ENCODE data around the gene MGAT4A.

GRCh38 chr2:98712145-98712544 is 18.8 kb downstream of the MGAT4A start:
- TF ChIP-seq POLR2A (IDR thresholded peaks at IDR 0.05; ENCODE audit: low read length) (no peak), ELK1 (IDR thresholded peaks at IDR 0.05; ENCODE audit: low read depth, low read length) (no peak)

Measured in A549 (cell line).